Thyroid gland (tissue), 4 donors: ENCODE data around the gene ADGRB3. TPM values are rescaled to one million over a fixed set of nuclear protein-coding genes. Genes with fewer than 3 reads are reported as not detected.
"Not testable (repeated sequence)": the region's sequence is repeated elsewhere in the genome, so short reads cannot be mapped to it uniquely, and the experiment has no call there.

Source experiments
- DNase-seq, 2 donors: peaks; one replicate each; pipeline ENCODE4 v3.0.0-alpha.2; 2019
- H3K27ac ChIP-seq, 3 donors: fragments of 200-600 bp; sonication (generic); 1 replicate in 2 of 3; 2 replicates in 1 of 3; pipeline ENCODE4 v1.5.1; 2016 to 2019; ENCODE audit warnings: mild to moderate bottlenecking in 1 of 3, moderate library complexity in 1 of 3
- H3K27me3 ChIP-seq: fragments of 200-600 bp; sonication (generic); one replicate; pipeline ENCODE4 v1.5.1; 2019
- H3K36me3 ChIP-seq, 2 donors: fragments of 200-600 bp; sonication (generic); one replicate each; pipeline ENCODE4 v1.5.1; 2016 to 2019
- H3K4me1 ChIP-seq, 2 donors: fragments of 200-600 bp; sonication (generic); one replicate each; pipeline ENCODE4 v1.5.1; 2017 to 2019
- H3K4me3 ChIP-seq, 3 donors: fragments of 200-600 bp; sonication (generic); replicated peaks in 1 of 3; 1 replicate in 2 of 3; 2 replicates in 1 of 3; pipeline ENCODE4 v1.5.1; 2016; ENCODE audit warnings: mild to moderate bottlenecking in 1 of 3
- H3K9me3 ChIP-seq: fragments of 200-600 bp; sonication (generic); one replicate; pipeline ENCODE4 v1.5.1; 2017
- POLR2A ChIP-seq, 2 donors: fragments of 450-650 bp; IDR thresholded peaks; one replicate each; pipeline ENCODE4 v1.6.1; 2017; ENCODE audit warnings: antibody characterized with exemption in 2 of 2, mild to moderate bottlenecking in 2 of 2, moderate library complexity in 1 of 2
- WGBS, 2 donors: methylation state at CpG; one replicate each; pipeline ENCODE4 v1.1.5; 2017; 5-methylcytosine and 5-hydroxymethylcytosine counted together
- intact Hi-C: fragments of 100-400 bp; cut with DNase I; formaldehyde crosslinking; loops from one replicate; pipeline ENCODE4 v1.15.1; 2023
- total RNA-seq, 4 donors: library from RNA; depleted of rRNA; stranded (reverse); fragments of >200 nt; gene quantifications; one replicate each; pipeline ENCODE4 v1.2.3, GENCODE V29; 2016
- TF ChIP-seq, protein P1 (sequence below), 6 experiments: fragments of 200-600 bp in 3 of 6; fragments of 450-650 bp in 3 of 6; sonication (generic) in 3 of 6; IDR thresholded peaks; one replicate each; pipeline ENCODE4 v1.5.1; 2016 to 2019; ENCODE audit warnings: antibody characterized with exemption in 6 of 6, mild to moderate bottlenecking in 2 of 6, inconsistent platforms in 1 of 6, moderate library complexity in 1 of 6

ADGRB3 gene
- total RNA-seq, 4 donors from 2014 or later = 0.45 to 3.0 (median 1.4) TPM

DNA sequence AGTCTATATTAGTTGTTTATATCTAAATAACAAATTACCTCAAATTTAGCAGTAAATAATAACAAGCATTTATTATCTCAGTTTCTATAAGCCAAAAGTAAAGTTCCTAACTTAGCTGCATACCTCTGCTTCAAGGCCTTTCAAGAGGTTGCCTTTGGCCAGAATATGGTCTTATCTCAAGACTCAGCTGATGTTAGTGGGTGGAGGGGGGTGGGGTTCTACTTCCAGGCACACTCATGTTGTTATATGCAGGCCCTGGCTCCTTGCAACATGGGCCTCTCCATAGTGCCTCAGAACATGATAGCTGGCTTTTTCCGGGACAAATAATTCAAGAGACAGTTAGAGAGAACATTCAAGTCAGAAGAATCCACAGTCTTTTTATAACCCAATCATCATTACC, 266.0 kb downstream of the ADGRB3 start:
- Histone ChIP-seq H3K4me3 (no peak overlapping the region), H3K9me3 (no peaks in the 10 kb centered on the region), H3K27ac (no peak overlapping the region), H3K27me3 (no peaks in the 10 kb centered on the region), H3K4me1 (no peaks in the 10 kb centered on the region), H3K36me3 (no peaks in the 10 kb centered on the region)
- 95 to 97% methylated on average over 1 of the region's 1 CpG for WGBS, 2 donors
- DNase-seq = no peak
- TF ChIP-seq, protein P1, sequence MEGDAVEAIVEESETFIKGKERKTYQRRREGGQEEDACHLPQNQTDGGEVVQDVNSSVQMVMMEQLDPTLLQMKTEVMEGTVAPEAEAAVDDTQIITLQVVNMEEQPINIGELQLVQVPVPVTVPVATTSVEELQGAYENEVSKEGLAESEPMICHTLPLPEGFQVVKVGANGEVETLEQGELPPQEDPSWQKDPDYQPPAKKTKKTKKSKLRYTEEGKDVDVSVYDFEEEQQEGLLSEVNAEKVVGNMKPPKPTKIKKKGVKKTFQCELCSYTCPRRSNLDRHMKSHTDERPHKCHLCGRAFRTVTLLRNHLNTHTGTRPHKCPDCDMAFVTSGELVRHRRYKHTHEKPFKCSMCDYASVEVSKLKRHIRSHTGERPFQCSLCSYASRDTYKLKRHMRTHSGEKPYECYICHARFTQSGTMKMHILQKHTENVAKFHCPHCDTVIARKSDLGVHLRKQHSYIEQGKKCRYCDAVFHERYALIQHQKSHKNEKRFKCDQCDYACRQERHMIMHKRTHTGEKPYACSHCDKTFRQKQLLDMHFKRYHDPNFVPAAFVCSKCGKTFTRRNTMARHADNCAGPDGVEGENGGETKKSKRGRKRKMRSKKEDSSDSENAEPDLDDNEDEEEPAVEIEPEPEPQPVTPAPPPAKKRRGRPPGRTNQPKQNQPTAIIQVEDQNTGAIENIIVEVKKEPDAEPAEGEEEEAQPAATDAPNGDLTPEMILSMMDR (IDR thresholded peaks at IDR 0.05) = no peak
- no peak for TF ChIP-seq POLR2A (IDR thresholded peaks at IDR 0.05)
- intact Hi-C loops = no loop called here

DNA sequence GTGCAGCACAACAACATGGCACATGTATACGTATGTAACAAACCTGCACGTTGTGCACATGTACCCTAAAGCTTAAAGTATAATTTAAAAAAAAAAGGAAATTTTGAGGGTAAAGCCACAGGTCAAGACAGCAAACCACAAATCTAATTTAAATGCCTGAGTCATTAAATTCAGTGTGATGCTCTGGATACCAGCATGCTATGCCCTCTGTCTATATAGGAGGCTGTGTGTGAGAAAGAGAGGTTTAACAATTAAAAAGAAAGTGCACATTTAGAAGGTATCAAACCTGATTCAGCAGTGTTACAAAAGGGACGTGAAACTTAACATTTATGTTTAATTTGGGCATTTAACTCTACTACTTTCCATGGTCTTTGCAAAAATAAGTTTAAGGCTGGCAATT, 276.3 kb downstream of the ADGRB3 start:
- no peaks in the 10 kb centered on the region for H3K36me3 ChIP-seq
- H3K4me3 ChIP-seq = no peak overlapping the region
- H3K4me1 ChIP-seq = no peaks in the 10 kb centered on the region
- WGBS, 2 donors = 93 to 94% methylated on average over 3 of the region's 3 CpGs
- TF ChIP-seq, protein P1 (IDR thresholded peaks at IDR 0.05) = no peak
- TF ChIP-seq POLR2A (IDR thresholded peaks at IDR 0.05) = no peak
- no peak for DNase-seq
- H3K27me3 ChIP-seq = no peaks in the 10 kb centered on the region
- no peak overlapping the region for H3K27ac ChIP-seq
- intact Hi-C loops = no loop called here
- H3K9me3 ChIP-seq = no peaks in the 10 kb centered on the region

DNA sequence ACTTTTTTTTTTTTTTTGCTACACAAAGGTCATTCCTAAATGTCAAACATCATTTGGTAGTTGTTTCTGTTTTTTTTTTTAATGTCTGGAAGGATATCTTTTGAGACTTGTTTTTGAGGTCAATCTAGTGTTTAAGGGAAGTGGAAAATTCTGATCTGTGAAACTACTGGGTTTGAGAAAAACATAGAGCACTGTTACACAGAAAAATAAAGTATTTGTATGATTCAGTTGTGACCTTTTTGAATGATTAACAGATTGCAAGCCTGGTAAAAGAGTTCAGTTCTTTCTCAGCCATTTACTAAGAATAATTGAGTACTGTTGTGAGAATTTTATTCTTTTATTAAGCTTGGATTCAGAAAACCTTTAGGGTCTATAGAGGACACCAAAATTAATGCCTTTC, 276.7 kb downstream of the ADGRB3 start:
- Histone ChIP-seq H3K27me3 (no peaks in the 10 kb centered on the region), H3K9me3 (no peaks in the 10 kb centered on the region), H3K4me3 (no peak overlapping the region), H3K27ac (no peak overlapping the region), H3K36me3 (no peaks in the 10 kb centered on the region), H3K4me1 (no peaks in the 10 kb centered on the region)
- TF ChIP-seq, protein P1 (IDR thresholded peaks at IDR 0.05) = no peak
- TF ChIP-seq POLR2A (IDR thresholded peaks at IDR 0.05) = no peak
- intact Hi-C loops = no loop called here
- DNase-seq = no peak

DNA sequence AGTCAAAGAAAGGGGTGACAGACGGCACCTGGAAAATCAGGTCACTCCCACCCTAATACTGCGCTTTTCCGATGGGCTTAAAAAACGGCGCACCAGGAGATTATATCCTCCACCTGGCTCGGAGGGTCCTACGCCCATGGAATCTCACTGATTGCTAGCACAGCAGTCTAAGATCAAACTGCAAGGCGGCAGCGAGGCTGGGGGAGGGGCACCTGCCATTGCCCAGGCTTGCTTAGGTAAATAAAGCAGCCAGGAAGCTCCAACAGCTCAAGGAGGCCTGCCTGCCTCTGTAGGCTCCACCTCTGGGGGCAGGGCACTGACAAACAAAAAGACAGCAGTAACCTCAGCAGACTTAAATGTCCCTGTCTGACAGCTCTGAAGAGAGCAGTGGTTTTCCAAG, 277.7 kb downstream of the ADGRB3 start:
- 96 to 100% methylated on average over 9 of the region's 9 CpGs for WGBS, 2 donors
- H3K4me1 ChIP-seq, H3K27me3 ChIP-seq, intact Hi-C loops, H3K4me3 ChIP-seq, DNase-seq, H3K9me3 ChIP-seq, H3K36me3 ChIP-seq, H3K27ac ChIP-seq: not testable (repeated sequence)

DNA sequence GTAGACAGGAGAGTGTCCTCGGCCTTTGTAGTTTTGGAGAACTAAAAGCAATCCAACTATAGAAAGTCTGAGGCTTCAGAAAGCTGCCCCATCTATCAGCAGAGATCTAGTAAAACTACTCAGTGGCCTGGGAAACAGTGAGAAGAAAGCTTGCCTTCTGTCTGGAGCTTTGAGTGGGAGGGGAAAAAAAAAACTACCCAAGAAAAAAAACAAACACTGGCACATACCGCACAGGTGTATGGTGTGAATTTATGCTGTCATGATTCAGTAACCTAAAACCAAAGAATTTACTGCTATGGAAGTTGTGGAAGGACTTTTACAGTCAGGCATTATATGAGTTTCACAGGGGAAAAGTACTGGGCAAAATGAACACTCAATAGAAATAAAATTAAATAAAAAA, 280.5 kb downstream of the ADGRB3 start:
- Histone ChIP-seq H3K27ac (no peak overlapping the region), H3K9me3 (no peaks in the 10 kb centered on the region), H3K27me3 (no peaks in the 10 kb centered on the region), H3K4me1 (no peaks in the 10 kb centered on the region), H3K36me3 (no peaks in the 10 kb centered on the region), H3K4me3 (no peak overlapping the region)
- DNase-seq = no peak
- TF ChIP-seq, protein P1 (IDR thresholded peaks at IDR 0.05) = no peak
- TF ChIP-seq POLR2A (IDR thresholded peaks at IDR 0.05) = no peak
- intact Hi-C loops = no loop called here
- WGBS, 2 donors = 29 to 37% methylated on average over 2 of the region's 2 CpGs

DNA sequence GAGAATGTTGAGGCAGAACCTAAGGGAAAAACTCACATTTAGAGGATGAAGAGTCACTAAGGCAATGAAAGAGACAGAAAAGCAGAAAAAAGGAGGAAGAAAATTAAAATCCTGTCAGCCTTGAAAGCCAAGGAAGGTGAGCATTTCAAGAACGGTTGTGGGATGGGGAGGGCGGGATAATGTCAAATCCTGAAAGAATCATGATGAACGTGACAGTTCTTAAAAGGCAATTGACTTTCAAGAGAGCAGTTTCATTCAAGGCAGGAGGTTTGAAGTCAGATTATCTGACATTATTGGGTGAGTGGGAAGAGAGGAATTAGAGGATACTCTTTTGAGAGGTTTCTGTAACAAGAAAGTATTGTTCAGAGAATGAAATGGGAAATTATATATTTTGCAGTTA, 284.5 kb downstream of the ADGRB3 start:
- no peak overlapping the region for H3K27ac ChIP-seq
- H3K4me3 ChIP-seq = no peak overlapping the region
- no peak for DNase-seq
- WGBS, 2 donors = 84 to 90% methylated on average over 3 of the region's 3 CpGs
- no peaks in the 10 kb centered on the region for H3K27me3 ChIP-seq
- TF ChIP-seq POLR2A (IDR thresholded peaks at IDR 0.05) = no peak
- TF ChIP-seq, protein P1 (IDR thresholded peaks at IDR 0.05) = no peak
- no peaks in the 10 kb centered on the region for H3K9me3 ChIP-seq
- H3K4me1 ChIP-seq = no peaks in the 10 kb centered on the region
- no peaks in the 10 kb centered on the region for H3K36me3 ChIP-seq
- intact Hi-C loops = no loop called here
